Heart right ventricle (tissue), 16 donors: Measurements from ENCODE around the gene AGBL1. TPM values are rescaled to one million over a fixed set of nuclear protein-coding genes. Genes with fewer than 3 reads are reported as not detected.

Experiments used
- ATAC-seq, 8 donors: fragments of 200-7000 bp; cut with Tn5 transposase; one replicate each; pipeline ENCODE4 v1.9.1; 2020; ENCODE audit warnings: mild to moderate bottlenecking in 8 of 8, moderate library complexity in 8 of 8, moderate number of reproducible peaks in 1 of 8
- DNase-seq, 2 donors: peaks; one replicate each; pipeline ENCODE4 v3.0.0-alpha.2; 2020
- H3K27ac ChIP-seq, 10 donors: fragments of 200-600 bp; sonication (generic) in 2 of 10; one replicate each; pipeline versions ENCODE4 v1.5.0 to v1.8.0; 2020 to 2022; ENCODE audit warnings: mild to moderate bottlenecking in 3 of 10
- H3K27me3 ChIP-seq, 7 donors: fragments of 200-600 bp; one replicate each; pipeline ENCODE4 v1.8.0; 2021 to 2022; ENCODE audit warnings: mild to moderate bottlenecking in 2 of 7
- H3K36me3 ChIP-seq, 9 donors: fragments of 200-600 bp; sonication (generic) in 1 of 9; one replicate each; pipeline versions ENCODE4 v1.5.0 to v1.8.0; 2020 to 2022; ENCODE audit warnings: mild to moderate bottlenecking in 2 of 9
- H3K4me1 ChIP-seq, 9 donors: fragments of 200-600 bp; sonication (generic) in 1 of 9; one replicate each; pipeline versions ENCODE4 v1.5.0 to v1.8.0; 2020 to 2022; ENCODE audit warnings: mild to moderate bottlenecking in 4 of 9
- H3K4me3 ChIP-seq, 10 donors: fragments of 200-600 bp; sonication (generic) in 2 of 10; one replicate each; pipeline versions ENCODE4 v1.5.0 to v1.8.0; 2020 to 2022; ENCODE audit warnings: mild to moderate bottlenecking in 7 of 10, moderate library complexity in 2 of 10
- H3K9me3 ChIP-seq, 11 donors: fragments of 200-600 bp in 10 of 11; sonication (generic) in 2 of 11; one replicate each; pipeline versions ENCODE4 v1.5.0 to v1.8.0; 2013 to 2022; ENCODE audit warnings: mild to moderate bottlenecking in 2 of 11, control low read depth in 1 of 11, moderate library complexity in 1 of 11
- CTCF ChIP-seq, 9 donors: fragments of 200-600 bp; sonication (generic) in 2 of 9; IDR thresholded peaks; one replicate each; pipeline versions ENCODE4 v1.5.0 to v1.8.0; 2021 to 2022; ENCODE audit warnings: antibody characterized with exemption in 9 of 9, mild to moderate bottlenecking in 5 of 9, moderate library complexity in 1 of 9
- WGBS, 2 donors: extraction: QIAGEN DNeasy Blood & Tissue Kit; methylation state at CpG; one replicate each; pipeline ENCODE4 v1.1.7; 2013; ENCODE audit warnings: inconsistent platforms in 1 of 2; 5-methylcytosine and 5-hydroxymethylcytosine counted together
- intact Hi-C, 10 donors: fragments of 100-400 bp; cut with DNase I; formaldehyde crosslinking; loops; one replicate each; pipeline versions ENCODE4 v1.11.1 to v1.14.2; 2022
- polyA plus RNA-seq, 2 donors: library from polyadenylated mRNA; stranded (reverse); fragments of 200-250 nt; gene quantifications; one replicate each; pipeline ENCODE4 v1.2.3, GENCODE V29; 2013
- total RNA-seq, 10 donors: library from RNA; stranded (reverse); fragmentation: NEBNext Ultra II Directional in 3 of 10; extraction: Animal tissue kit (Norgen Biotek cat#: 25700) in 3 of 10; gene quantifications; one replicate each; pipeline versions ENCODE4 v1.2.1 to v1.2.4, GENCODE V29; 2021 to 2023
- donor health status: Arrhythmogenic right ventricular cardiomyopathy.
- donor health status: ischemic (EF 13 %, LVEDD 7.1; RV severe dilation, severe dysfunction).
- donor health status: healthy with polysubstance abuse.
- donor health status: DM: no; HTN: yes; CAD: no.
- donor health status: DM: no; HTN: no; CAD: no.
- donor health status: ischemic (EF 25% LVEDD 6.9; RV normal size, moderate dysfunction).
- donor health status: ischemic (EF 25% LVEDD 5.7; RV mildly dilated, moderate dysfunction).
- donor health status: healthy.
- donor health status: DM: yes; HTN: yes; CAD: no.
- donor health status: Ischemic cardiomyopathy.
- donor health status: ischemic (EF 35%, LVEDD 5.7; RV mildly dilated, moderate dysfunction).
- donor health status: nonischemic (EF 11% LVEDD 7.7; RV severe dilation, severe dysfunction).
- donor health status: DM: yes; HTN: yes; CAD: no.
- donor health status: PGD.
- donor health status: ischemic (EF 29% LVEDD 5.4; RV normal size, mild dysfunction).
- donor health status: nonischemic (EF 23%, LVEDD 6.1; RV moderate dilation, normal function).

AGBL1 gene
- total and polyA plus RNA-seq, 12 donors = 0.02 to 0.13 (median 0.09) TPM; not detected in 7

- Histone ChIP-seq H3K27ac (no peak overlapping the region), H3K9me3 (peaks cover 0 to 5% (median 0%) of the 10 kb centered on the region in 11 donors), H3K4me1 (no peaks in the 10 kb centered on the region), H3K27me3 (peaks cover 0 to 13% (median 0%) of the 10 kb centered on the region in 7 donors), H3K4me3 (no peak overlapping the region), H3K36me3 (no peaks in the 10 kb centered on the region)
- DNase-seq = no peak
- 40 to 48% methylated on average over 5 of the region's 5 CpGs for WGBS, 2 donors
- intact Hi-C loops = no loop called here
- ATAC-seq = no peak
- TF ChIP-seq CTCF (IDR thresholded peaks at IDR 0.05) = no peak
Measured at GRCh38 chr15:86259589-86259988, 179.9 kb downstream of the AGBL1 start.

- Histone ChIP-seq H3K4me1 (no peaks in the 10 kb centered on the region), H3K4me3 (no peak overlapping the region), H3K27ac (no peak overlapping the region), H3K36me3 (no peaks in the 10 kb centered on the region), H3K27me3 (peaks cover 0 to 15% (median 0%) of the 10 kb centered on the region in 7 donors), H3K9me3 (peaks cover 0 to 5% (median 0%) of the 10 kb centered on the region in 11 donors)
- DNase-seq (no peak), ATAC-seq (no peak)
- WGBS, 2 donors = 73 to 74% methylated on average over 2 of the region's 2 CpGs
- intact Hi-C loops = no loop called here
- TF ChIP-seq CTCF (IDR thresholded peaks at IDR 0.05) = no peak
Measured at GRCh38 chr15:86263230-86263629, 183.6 kb downstream of the AGBL1 start.

DNA sequence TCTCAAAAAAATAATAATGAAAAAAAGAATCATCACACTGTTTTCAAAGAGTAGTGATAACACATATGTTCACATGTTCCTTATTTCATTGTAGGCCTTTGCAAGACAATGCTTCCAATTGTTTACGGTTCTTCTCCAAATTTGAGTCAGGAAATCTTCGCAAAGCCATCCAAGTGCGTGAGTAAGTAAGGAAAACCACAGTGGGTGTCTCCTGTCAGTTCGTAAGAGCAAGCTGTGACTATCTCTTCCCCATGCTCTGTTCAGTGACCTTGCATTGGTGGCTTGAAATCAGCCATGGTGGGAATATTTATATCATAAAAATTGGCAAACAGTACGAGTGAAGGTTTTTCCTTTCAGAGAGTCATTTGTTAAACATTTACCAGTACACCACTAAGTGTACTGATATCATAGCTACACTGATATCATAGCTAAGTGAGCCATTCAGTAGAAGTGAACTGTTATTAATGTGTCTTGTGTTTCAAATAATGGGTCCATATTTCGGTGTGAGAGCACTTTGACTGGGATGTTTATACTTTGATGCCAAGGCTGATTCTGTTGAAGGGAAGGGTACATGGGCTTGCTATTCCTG lies 187.3 kb downstream of the AGBL1 start:
- intact Hi-C loops = no loop called here
- H3K36me3 ChIP-seq = no peaks in the 10 kb centered on the region
- H3K27ac ChIP-seq = no peak overlapping the region
- no peak for DNase-seq
- ATAC-seq = no peak
- peaks cover 0 to 27% (median 0%) of the 10 kb centered on the region in 7 donors for H3K27me3 ChIP-seq
- H3K9me3 ChIP-seq = peaks cover 0 to 2% (median 0%) of the 10 kb centered on the region in 11 donors
- 68 to 73% methylated on average over 6 of the region's 6 CpGs for WGBS, 2 donors
- no peak for TF ChIP-seq CTCF (IDR thresholded peaks at IDR 0.05)
- H3K4me3 ChIP-seq = no peak overlapping the region
- H3K4me1 ChIP-seq = no peaks in the 10 kb centered on the region

DNA sequence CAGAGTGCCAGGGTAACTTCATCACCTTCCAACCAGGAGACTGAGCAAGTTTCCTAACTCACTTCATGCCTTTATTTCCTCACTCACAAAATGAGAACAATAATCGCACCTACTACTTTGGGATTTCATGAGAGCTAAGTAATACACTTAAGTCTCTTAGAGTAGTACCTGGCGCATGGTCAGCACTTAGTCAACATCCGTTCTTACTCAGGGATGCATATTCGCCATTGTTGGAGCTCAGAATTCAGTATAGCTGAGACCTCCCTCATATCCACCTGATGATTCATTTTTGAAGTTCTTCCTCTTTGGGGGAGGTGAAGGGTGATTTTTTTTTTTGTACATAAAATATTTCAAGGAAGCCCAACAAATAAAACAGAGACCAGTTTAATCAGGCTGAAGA lies 188.2 kb downstream of the AGBL1 start:
- H3K9me3 ChIP-seq = peaks cover 0 to 2% (median 0%) of the 10 kb centered on the region in 11 donors
- H3K36me3 ChIP-seq = no peaks in the 10 kb centered on the region
- H3K4me1 ChIP-seq = no peaks in the 10 kb centered on the region
- intact Hi-C loops = no loop called here
- H3K27ac ChIP-seq = no peak overlapping the region
- no peak for TF ChIP-seq CTCF (IDR thresholded peaks at IDR 0.05)
- ATAC-seq (no peak), DNase-seq (no peak)
- H3K27me3 ChIP-seq = peaks cover 0 to 24% (median 0%) of the 10 kb centered on the region in 7 donors
- WGBS, 2 donors = 92 to 94% methylated on average over 4 of the region's 4 CpGs
- no peak overlapping the region for H3K4me3 ChIP-seq
